ENCODE results near the gene SAP30. TPM values are rescaled to one million over a fixed set of nuclear protein-coding genes. Genes with fewer than 3 reads are reported as not detected.

SAP30 gene
- total and polyA plus RNA-seq, 9 of the 15 experiments (the other 6 are each of a cell fraction or from before 2014, with no cell fraction given) = 5.9 to 51.1 (median 32.6) TPM

GRCh38 chr4:173334891-173335752 lies 35.6 kb upstream of the SAP30 start (continued):
- TF ChIP-seq DEAF1 (CRISPR knock-in tag; IDR thresholded peaks at IDR 0.05) (no peak), HMGN3 (IDR thresholded peaks at IDR 0.05; ENCODE audit: borderline replicate concordance, extremely low read depth, insufficient read length, low read depth, low read length) (peak; percentile 91), TAF1 (IDR thresholded peaks at IDR 0.05; ENCODE audit: control insufficient read depth, extremely low read depth, insufficient read depth, low read length, severe bottlenecking) (peak; percentile 83), CREB1 (IDR thresholded peaks at IDR 0.05) (no peak; the same call in 1 of the 2 replicates), CREB1 (CRISPR knock-in tag; IDR thresholded peaks at IDR 0.05) (no peak; the same call in 1 of the 2 replicates), MEIS2 (IDR thresholded peaks at IDR 0.05; ENCODE audit: partially characterized antibody) (peak; percentile 14), FOXA3 (CRISPR knock-in tag; conservative IDR thresholded peaks at IDR 0.05 in 1 of 2, IDR thresholded peaks at IDR 0.05 in 1 of 2) (peak in 1 of 2 experiments; percentile 94; a peak in 3 of 4 replicates), RBBP5 (IDR thresholded peaks at IDR 0.05; ENCODE audit: borderline replicate concordance, insufficient read depth, low read length, poor library complexity, severe bottlenecking) (peak; percentile 81), KLF16 (IDR thresholded peaks at IDR 0.05) (no peak), SIN3A (IDR thresholded peaks at IDR 0.05; ENCODE audit: borderline replicate concordance in 2 of 2, control insufficient read depth in 1 of 2, low read depth in 2 of 2, low read length in 2 of 2) (peak; percentile 40 to 72; a peak in 2 of 4 replicates), GABPB1 (CRISPR knock-in tag; IDR thresholded peaks at IDR 0.05) (peak; percentile 28), PHF8 (IDR thresholded peaks at IDR 0.05; ENCODE audit: borderline replicate concordance, low read length) (peak; percentile 86), SUPT5H (IDR thresholded peaks at IDR 0.05) (peak; percentile 87), MXI1 (IDR thresholded peaks at IDR 0.05; ENCODE audit: low read depth, low read length) (no peak; the same call in 1 of the 2 replicates), POU5F1 (IDR thresholded peaks at IDR 0.05; ENCODE audit: borderline replicate concordance, low read depth, low read length, partially characterized antibody) (no peak), ZNF76 (CRISPR knock-in tag; IDR thresholded peaks at IDR 0.05; ENCODE audit: borderline replicate concordance) (no peak), EP300 (IDR thresholded peaks at IDR 0.05; ENCODE audit: low read length) (peak; percentile 46), ILK (tag; IDR thresholded peaks at IDR 0.05; ENCODE audit: borderline replicate concordance, low read depth) (no peak), BCL6 (CRISPR knock-in tag; IDR thresholded peaks at IDR 0.05) (no peak), BRD4 (IDR thresholded peaks at IDR 0.05) (0 out of 2 replicates have a peak, but pooled peaks have one; percentile 16)
- TF ChIP-seq, protein P1, sequence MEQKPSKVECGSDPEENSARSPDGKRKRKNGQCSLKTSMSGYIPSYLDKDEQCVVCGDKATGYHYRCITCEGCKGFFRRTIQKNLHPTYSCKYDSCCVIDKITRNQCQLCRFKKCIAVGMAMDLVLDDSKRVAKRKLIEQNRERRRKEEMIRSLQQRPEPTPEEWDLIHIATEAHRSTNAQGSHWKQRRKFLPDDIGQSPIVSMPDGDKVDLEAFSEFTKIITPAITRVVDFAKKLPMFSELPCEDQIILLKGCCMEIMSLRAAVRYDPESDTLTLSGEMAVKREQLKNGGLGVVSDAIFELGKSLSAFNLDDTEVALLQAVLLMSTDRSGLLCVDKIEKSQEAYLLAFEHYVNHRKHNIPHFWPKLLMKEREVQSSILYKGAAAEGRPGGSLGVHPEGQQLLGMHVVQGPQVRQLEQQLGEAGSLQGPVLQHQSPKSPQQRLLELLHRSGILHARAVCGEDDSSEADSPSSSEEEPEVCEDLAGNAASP (IDR thresholded peaks at IDR 0.05) = no peak
- TF ChIP-seq, protein P2, sequence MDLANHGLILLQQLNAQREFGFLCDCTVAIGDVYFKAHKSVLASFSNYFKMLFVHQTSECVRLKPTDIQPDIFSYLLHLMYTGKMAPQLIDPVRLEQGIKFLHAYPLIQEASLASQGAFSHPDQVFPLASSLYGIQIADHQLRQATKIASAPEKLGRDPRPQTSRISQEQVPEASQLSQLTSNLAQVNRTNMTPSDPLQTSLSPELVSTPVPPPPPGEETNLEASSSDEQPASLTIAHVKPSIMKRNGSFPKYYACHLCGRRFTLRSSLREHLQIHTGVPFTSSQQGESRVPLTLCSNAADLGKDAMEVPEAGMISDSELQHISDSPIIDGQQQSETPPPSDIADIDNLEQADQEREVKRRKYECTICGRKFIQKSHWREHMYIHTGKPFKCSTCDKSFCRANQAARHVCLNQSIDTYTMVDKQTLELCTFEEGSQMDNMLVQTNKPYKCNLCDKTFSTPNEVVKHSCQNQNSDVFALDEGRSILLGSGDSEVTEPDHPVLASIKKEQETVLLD (IDR thresholded peaks at IDR 0.05) = peak; percentile 52; the same call in 1 of the 2 replicates
